GM12865 (cell line): ENCODE data around the gene PNRC2.
"Not testable (repeated sequence)": the region's sequence is repeated elsewhere in the genome, so short reads cannot be mapped to it uniquely, and the experiment has no call there.

Source experiments
- DNase-seq: peaks from one replicate; pipeline ENCODE4 v3.0.0; 2010; ENCODE audit warnings: low read depth
- H3K4me3 ChIP-seq: 2 replicates; pipeline ENCODE4 v1.5.1; 2011; ENCODE audit warnings: mild to moderate bottlenecking, low read depth, low read length, control low read depth
- TF ChIP-seq, protein P1 (sequence below): IDR thresholded peaks from 2 replicates; pipeline ENCODE4 v1.5.1; 2011; ENCODE audit warnings: low read length, control low read depth, low read depth, inconsistent platforms; ENCODE audit not compliant: insufficient read depth; ENCODE audit errors: missing control alignments

The PNRC2 gene

DNA sequence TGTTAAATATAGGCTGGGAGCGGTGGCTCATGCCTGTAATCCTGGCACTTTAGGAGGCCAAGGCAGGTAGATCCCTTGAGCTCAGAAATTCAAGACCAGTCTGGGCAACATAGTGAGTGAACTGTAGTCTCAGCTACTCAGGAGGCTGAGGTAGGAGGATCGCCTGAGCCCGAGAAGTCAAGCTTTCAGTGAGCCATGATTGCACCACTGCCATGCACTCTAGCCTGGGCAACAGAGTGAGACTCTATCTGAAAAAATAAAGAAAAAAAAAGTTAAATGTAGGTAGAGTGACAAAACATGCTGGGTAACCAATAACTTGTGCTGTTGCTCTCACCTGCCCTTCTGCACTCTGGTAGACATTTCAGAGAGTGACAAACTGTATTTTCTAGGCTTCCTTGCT is 45.5 kb downstream of the PNRC2 start:
- no peak for DNase-seq
- TF ChIP-seq, protein P1, sequence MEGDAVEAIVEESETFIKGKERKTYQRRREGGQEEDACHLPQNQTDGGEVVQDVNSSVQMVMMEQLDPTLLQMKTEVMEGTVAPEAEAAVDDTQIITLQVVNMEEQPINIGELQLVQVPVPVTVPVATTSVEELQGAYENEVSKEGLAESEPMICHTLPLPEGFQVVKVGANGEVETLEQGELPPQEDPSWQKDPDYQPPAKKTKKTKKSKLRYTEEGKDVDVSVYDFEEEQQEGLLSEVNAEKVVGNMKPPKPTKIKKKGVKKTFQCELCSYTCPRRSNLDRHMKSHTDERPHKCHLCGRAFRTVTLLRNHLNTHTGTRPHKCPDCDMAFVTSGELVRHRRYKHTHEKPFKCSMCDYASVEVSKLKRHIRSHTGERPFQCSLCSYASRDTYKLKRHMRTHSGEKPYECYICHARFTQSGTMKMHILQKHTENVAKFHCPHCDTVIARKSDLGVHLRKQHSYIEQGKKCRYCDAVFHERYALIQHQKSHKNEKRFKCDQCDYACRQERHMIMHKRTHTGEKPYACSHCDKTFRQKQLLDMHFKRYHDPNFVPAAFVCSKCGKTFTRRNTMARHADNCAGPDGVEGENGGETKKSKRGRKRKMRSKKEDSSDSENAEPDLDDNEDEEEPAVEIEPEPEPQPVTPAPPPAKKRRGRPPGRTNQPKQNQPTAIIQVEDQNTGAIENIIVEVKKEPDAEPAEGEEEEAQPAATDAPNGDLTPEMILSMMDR, result no peak
- H3K4me3 ChIP-seq, result no peak overlapping the region

DNA sequence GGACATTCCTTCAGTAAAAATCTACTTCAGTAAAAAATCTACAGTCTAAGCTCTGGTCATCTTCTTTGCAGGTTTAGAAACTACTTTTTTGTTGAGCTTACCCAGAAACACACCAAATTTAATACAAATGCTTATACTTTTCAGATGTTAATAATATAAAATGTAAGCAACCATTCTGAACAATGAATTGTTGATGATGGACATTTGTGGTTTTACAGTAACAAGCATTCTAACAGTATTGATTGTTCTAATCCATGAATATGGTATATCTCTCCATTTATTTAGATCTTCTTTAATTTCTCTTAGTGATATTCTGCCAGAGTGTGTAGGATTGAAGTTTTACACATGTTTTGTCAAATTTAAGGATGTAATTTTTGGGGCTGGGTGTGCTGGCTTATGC is 47.5 kb downstream of the PNRC2 start:
- H3K4me3 ChIP-seq, result no peak overlapping the region
- DNase-seq, result no peak
- TF ChIP-seq, protein P1, result no peak

DNA sequence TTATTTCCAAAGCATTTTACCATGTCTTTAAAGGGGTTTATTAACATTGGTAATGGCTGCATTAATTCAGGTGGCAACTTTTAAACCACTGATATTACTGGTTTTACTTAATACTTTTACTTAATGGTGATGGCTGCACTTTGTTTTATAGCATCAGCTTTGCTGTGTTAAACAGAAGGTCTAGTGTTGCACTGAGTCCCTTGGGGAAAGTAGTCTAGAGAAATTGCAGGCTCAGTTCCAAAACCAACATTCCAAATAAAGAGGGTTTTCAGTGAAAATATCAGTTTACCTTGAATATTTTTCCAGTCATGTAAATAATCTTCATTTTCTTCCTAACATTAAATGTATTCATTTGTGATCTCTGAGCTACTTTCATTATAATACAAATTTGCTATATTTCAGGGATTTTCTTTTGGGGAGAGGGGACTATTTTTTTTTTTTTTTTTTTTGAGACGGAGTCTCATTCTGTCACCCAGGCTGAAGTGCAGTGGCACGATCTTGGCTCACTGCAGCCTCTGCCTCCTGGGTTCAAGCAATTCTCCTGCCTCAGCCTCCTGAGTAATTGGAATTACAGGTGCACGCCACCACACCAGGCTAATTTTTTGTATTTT is 49.1 kb downstream of the PNRC2 start:
- not testable (repeated sequence) for H3K4me3 ChIP-seq, DNase-seq

DNA sequence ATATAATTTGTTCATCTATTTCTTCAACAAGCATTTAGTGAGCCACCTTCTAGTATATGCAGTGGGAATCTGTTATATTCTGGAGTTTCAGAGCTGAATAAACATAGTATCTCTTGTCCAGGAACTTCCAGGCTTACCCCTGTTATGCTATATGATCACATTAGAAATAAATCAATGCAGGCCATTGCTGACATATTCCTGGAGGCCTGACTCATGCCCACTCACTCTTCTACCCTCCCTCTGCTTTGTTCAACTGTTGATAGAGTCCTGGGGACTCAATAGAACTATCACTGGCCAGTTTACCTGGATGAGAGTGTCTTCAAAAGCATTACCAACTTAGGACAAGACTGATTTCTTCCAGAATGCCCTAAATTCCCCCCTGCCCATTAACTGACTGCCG is 49.8 kb downstream of the PNRC2 start:
- TF ChIP-seq, protein P1, result no peak
- no peak overlapping the region for H3K4me3 ChIP-seq
- no peak for DNase-seq

DNA sequence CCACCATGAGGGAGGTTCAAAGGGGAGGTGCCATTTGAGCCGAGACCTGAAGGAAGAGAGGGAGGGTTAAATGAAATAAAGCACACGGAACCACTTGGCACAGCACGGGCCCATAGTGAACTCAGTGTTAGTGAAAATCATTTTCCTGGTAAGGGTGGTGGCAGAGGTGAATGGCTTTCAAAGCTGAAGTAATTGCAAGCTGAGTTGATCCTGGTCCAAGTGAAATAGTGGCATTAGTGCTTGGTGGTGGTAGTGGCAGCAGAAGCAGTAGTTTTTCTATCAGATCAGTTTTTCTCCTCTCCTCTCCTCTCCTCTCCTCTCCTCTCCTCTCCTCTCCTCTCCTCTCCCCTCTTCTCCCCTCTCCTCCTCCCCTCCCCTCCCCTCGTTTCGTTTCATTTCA is 51.0 kb downstream of the PNRC2 start:
- DNase-seq, result no peak
- TF ChIP-seq, protein P1, result no peak
- H3K4me3 ChIP-seq, result no peak overlapping the region

DNA sequence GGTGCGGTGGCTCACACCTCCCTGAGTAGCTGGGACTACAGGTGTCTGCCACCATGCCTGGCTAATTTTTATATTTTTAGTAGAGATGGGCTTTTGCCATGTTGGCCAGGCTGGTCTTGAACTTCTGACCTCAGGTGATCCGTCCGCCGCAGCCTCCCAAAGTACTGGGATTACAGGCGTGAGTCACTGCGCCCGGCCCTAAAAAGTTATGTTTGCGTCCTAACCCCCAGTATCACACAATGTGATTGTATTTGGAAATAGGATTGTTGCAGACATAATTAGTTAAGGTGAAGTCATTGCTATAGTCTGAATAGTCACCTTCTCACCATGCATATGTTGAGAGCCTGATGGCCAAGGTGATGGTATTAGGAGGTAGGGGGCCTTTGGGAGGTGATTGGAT is 53.2 kb downstream of the PNRC2 start:
- H3K4me3 ChIP-seq, DNase-seq: not testable (repeated sequence)
